Measurements from ENCODE around the gene TM7SF2. TPM values are rescaled to one million over a fixed set of nuclear protein-coding genes. Genes with fewer than 3 reads are reported as not detected.

Gene TM7SF2
- total RNA-seq, 2 donors from 2014 or later, result 22.8 to 26.8 TPM

DNA sequence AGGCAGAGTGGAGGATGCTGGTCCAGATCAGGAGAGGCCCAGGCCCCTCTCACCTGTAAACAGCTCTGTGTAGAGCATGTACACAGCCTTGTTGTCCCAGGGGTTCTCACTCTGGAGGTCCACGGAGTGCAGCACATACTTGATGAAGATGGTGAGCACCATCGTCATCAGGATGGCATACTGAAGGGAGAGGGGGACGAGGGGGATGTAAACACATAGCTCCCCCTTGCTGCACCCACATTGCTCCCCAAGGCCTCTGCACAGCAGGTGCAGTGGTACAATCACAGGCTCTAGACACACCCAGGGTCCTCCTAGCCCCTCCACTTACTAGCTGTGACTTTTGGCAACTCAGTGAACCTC, 19.7 kb downstream of the TM7SF2 start:
- no peaks in the 10 kb centered on the region for H3K27me3 Mint-ChIP-seq (ENCODE audit: low read depth)
- H3K9me3 Mint-ChIP-seq, result no peaks in the 10 kb centered on the region
- H3K4me1 Mint-ChIP-seq (ENCODE audit: low read depth), result peaks cover 30% of the 10 kb centered on the region
- DNase-seq (no peak), ATAC-seq (replicated peaks in 1 of 2) (no peak)
- H3K27ac Mint-ChIP-seq, result peak overlapping the region; percentile 77
- no peak overlapping the region for H3K4me3 Mint-ChIP-seq
- H3K36me3 Mint-ChIP-seq (ENCODE audit: insufficient read depth in 2 of 2), result peaks cover 2 to 10% of the 10 kb centered on the region in 2 donors

DNA sequence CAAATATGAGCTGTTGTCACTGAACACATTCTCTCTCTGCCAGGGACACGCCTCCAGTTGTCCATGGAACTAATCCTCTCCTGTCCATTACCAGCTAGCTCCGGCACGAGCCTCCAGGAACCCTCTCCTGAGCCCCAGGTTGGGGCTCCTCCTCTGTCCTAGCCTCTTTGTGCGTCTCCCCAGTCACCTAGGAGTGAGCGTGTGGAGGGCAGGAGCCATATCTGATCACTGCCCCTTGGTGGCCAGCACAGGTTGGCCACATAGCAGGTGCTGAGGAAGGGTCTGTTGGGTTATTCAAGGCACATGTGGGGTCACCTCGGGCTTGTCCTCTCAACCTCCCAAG, 20.2 kb downstream of the TM7SF2 start:
- peaks cover 34% of the 10 kb centered on the region for H3K4me1 Mint-ChIP-seq (ENCODE audit: low read depth)

DNA sequence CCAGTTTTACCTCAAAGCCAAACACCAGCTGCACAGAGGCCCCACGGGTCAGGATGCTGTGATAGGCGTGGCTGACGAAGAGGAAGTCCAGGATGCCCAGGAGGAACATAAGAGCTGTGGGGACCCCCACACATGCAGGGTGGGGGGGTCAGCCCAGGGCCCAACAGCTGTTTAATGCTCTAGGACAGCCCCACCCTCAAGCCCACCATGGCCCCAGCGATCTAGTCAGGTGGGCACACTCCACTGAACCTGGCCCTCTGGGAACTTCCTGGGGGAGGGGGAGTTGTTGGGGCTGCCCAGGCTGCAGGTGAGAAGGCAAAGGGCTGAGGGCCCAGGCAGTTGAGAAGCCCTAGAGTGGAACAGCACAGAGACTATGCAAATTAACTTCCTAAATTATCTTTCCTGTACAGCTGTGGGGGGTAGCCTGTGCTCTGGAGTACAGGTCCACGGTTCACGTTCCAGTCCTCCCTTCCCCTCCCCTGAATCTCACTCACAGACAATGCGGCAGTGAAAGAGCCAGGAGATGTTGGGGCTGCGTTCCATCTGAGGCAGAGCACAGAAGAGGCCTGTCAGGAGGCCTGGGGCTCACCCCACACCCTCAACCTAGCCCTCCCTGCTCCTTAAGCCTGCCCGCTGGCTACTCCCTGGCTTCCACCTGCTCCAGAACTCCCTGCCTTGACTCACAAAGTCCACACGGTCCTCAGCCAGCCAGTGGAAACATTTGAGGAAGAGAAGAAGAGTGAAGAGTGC, 20.7 kb downstream of the TM7SF2 start:
- DNase-seq (no peak), ATAC-seq (replicated peaks in 1 of 2) (no peak)
- peak overlapping the region; percentile 97 to 99 for H3K4me3 Mint-ChIP-seq
- H3K27me3 Mint-ChIP-seq (ENCODE audit: low read depth), result no peaks in the 10 kb centered on the region
- H3K36me3 Mint-ChIP-seq (ENCODE audit: insufficient read depth in 2 of 2), result peaks cover 0 to 4% of the 10 kb centered on the region in 2 donors
- H3K9me3 Mint-ChIP-seq, result no peaks in the 10 kb centered on the region
- H3K27ac Mint-ChIP-seq, result peak overlapping the region; percentile 94
- peaks cover 35% of the 10 kb centered on the region for H3K4me1 Mint-ChIP-seq (ENCODE audit: low read depth)

More for the DNA sequence above, 20.2 kb downstream of the TM7SF2 start:
- Mint-ChIP-seq H3K4me3 (no peak overlapping the region), H3K36me3 (ENCODE audit: insufficient read depth in 2 of 2) (peaks cover 2 to 9% of the 10 kb centered on the region in 2 donors), H3K27ac (no peak overlapping the region), H3K27me3 (ENCODE audit: low read depth) (no peaks in the 10 kb centered on the region), H3K9me3 (no peaks in the 10 kb centered on the region)
- no peak for DNase-seq
- no peak for ATAC-seq (replicated peaks in 1 of 2)

DNA sequence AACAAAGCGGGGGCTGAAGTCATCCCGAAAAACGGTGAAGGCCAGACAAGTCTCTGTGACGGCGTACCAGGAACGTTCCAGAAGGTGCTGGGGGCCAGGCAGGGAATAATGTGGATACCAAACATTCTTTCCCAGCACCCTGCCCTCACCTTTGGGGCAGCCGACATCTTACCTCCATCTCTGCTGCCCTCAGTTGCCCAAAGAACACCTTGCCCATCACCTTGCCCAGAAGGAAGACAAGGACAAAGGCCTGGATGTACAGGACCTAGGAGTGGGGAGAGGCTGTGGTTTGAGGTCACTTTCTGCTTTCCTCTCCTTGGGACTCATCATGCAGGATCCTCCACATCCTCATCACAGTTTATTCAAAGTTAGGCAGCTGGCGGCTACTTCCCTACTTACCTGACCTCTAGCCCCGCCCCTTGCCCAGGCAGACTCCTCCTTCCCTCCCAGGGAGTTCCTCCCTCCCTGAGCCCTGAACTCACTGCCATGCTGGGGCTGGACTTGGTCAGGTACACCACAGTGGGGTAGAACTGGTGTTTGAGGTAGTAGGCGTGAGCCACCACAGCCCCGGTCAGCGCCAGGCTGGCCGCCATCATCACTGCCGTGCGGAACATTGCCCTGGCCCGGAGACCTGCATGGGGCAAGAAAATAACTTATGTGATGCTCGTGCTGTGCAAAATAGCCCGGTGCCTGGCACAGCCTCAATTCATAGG, 21.5 kb downstream of the TM7SF2 start:
- DNase-seq (peak; percentile 68 to 74), ATAC-seq (replicated peaks in 1 of 2) (peak in 1 of 2 donors; percentile 16)
- Mint-ChIP-seq H3K27me3 (ENCODE audit: low read depth) (no peaks in the 10 kb centered on the region), H3K9me3 (no peaks in the 10 kb centered on the region), H3K36me3 (ENCODE audit: insufficient read depth in 2 of 2) (peaks cover 0 to 4% of the 10 kb centered on the region in 2 donors), H3K27ac (peak overlapping the region; percentile 94), H3K4me1 (ENCODE audit: low read depth) (peaks cover 39% of the 10 kb centered on the region), H3K4me3 (peak overlapping the region; percentile 97 to 99)

DNA sequence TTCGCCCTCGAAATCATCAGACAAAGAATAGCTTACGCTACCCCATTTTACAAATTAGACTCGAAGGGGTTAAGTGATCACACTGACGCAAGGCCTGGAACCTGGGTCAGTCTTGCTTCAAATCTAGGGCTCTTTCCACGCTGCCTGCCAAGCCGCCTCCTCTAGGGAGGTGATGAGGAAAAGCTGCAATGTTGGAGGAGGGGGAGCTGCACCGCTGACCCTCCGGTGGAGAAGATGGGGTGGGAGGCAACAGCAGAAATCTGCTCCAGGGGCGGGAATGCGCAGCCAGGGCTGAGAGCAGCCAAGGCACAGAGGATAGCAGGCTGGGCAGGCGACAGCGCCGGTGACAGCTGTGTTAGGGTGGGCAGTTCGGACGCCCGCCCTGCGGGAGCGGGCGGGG, 22.1 kb downstream of the TM7SF2 start:
- Mint-ChIP-seq H3K27me3 (ENCODE audit: low read depth) (no peaks in the 10 kb centered on the region), H3K4me1 (ENCODE audit: low read depth) (peaks cover 39% of the 10 kb centered on the region), H3K27ac (peak overlapping the region; percentile 94), H3K4me3 (peak overlapping the region; percentile 97 to 99), H3K36me3 (ENCODE audit: insufficient read depth in 2 of 2) (peaks cover 0 to 4% of the 10 kb centered on the region in 2 donors), H3K9me3 (no peaks in the 10 kb centered on the region)
- no peak for ATAC-seq (replicated peaks in 1 of 2)
- DNase-seq, result no peak

DNA sequence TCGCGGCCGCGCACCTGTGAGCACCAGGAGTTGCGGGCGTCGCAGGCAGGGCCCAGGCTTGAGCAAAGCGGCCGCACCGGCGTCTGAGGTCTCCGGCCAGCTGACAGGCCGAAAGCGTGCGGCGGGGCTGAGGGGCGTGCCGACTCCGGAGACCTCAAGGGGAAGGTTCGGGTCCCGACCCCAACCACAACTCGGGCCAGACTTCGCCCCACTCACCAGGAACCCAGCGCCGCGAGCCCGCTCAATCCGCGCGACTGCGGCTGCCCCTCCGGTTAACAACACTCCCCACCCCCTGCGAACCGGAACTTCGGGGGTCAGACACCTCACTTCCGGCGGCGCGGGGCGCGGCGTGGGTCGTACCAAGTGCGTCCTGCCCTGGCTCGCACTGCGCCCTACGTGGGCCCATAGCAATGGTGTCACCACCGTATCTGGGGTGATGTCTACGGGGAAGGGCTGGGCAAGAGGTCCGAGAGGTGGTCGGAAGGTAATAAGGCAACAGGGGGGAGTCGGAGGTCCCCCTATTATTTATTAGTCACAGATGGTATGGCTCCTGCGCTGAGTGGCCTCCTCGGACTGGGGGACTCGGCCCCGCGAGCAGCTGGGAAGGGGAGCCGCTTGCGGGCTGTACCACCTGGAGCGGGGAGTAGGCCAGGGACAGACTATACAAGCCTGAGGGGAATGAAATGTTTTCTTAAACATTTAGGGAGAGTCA, 22.7 kb downstream of the TM7SF2 start, which contains the start of gene SYVN1:
Gene SYVN1, minus strand, starts transcription at position 280 of the 712 bp plus-strand sequence. CDS start 918 bp downstream, outside the sequence.
- Mint-ChIP-seq H3K27me3 (ENCODE audit: low read depth) (no peaks in the 10 kb centered on the region), H3K4me1 (ENCODE audit: low read depth) (peaks cover 39% of the 10 kb centered on the region), H3K36me3 (ENCODE audit: insufficient read depth in 2 of 2) (peaks cover 0 to 4% of the 10 kb centered on the region in 2 donors), H3K4me3 (peak within 1 kb of the TSS; percentile 97 to 99), H3K9me3 (no peaks in the 10 kb centered on the region), H3K27ac (peak within 1 kb of the TSS; percentile 98)
- peak; percentile 93 to 94 for DNase-seq
- ATAC-seq (replicated peaks in 1 of 2), result peak; percentile 86 to 90

DNA sequence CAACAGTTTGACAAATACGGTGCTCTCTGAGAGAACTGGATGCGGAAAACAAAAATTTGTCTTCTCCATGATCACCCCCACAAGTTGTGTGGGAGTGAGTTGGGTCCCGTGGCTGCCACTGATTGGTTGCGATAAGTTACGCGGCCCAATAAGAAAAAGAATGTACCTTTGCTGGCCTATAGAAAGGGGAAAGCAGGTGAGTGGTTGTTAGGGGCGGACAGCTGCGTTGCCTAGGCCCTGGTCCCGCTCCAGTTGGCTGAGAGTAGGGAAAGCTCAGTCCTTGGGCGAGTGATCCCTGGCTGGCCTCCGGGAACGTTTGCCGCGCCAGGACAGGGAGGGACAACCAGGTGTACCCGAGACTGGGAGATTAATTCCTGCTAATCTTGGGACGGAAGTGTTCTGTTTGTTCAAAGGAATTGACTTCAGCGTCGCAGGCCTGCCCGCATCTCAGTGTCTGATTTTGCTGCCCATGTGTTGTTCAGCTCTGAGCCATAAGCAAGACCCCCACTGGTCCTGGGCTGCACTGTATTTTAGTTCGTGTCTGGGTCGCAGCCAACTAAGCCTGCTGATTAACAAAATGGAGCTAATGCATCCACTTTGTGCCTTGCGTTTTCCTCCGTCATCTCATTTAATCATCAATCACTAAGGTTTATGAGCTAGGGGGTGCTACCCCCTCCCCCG, 23.4 kb downstream of the TM7SF2 start:
- ATAC-seq (replicated peaks in 1 of 2) (peak; percentile 87 to 88), DNase-seq (peak; percentile 84 to 86)
- Mint-ChIP-seq H3K9me3 (no peaks in the 10 kb centered on the region), H3K36me3 (ENCODE audit: insufficient read depth in 2 of 2) (peaks cover 0 to 4% of the 10 kb centered on the region in 2 donors), H3K4me1 (ENCODE audit: low read depth) (peaks cover 39% of the 10 kb centered on the region), H3K27me3 (ENCODE audit: low read depth) (no peaks in the 10 kb centered on the region), H3K27ac (peak overlapping the region; percentile 98), H3K4me3 (peak overlapping the region; percentile 97 to 99)

DNA sequence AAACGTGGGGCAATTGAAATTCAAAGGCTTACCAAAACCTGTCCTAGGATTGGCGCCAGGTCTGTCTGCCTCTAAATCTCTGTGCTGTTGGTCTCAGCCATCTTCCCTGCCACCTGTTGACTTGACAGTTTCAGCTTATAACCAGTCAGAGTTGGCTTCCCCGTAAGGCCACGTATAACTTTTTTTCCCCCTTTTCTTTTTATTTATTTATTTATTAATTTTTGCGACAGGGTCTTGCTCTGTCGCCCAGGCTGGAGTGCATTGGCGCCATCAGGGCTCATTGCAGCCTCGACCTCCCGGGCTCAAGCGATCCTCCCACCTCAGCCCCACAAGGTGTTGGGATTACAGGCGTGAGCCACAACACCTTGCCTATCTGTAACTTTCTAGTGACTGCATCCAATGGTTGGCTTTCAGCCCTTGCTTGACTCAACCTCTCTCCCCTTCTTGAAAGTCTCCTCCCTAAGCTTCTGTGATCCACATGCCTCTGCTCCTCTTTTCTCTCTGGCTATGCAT, 24.0 kb downstream of the TM7SF2 start:
- ATAC-seq (replicated peaks in 1 of 2) (no peak), DNase-seq (no peak)
- Mint-ChIP-seq H3K27me3 (ENCODE audit: low read depth) (no peaks in the 10 kb centered on the region), H3K9me3 (no peaks in the 10 kb centered on the region), H3K4me3 (peak overlapping the region; percentile 97 to 99), H3K27ac (peak overlapping the region; percentile 98), H3K4me1 (ENCODE audit: low read depth) (peaks cover 39% of the 10 kb centered on the region), H3K36me3 (ENCODE audit: insufficient read depth in 2 of 2) (peaks cover 0 to 2% of the 10 kb centered on the region in 2 donors)

DNA sequence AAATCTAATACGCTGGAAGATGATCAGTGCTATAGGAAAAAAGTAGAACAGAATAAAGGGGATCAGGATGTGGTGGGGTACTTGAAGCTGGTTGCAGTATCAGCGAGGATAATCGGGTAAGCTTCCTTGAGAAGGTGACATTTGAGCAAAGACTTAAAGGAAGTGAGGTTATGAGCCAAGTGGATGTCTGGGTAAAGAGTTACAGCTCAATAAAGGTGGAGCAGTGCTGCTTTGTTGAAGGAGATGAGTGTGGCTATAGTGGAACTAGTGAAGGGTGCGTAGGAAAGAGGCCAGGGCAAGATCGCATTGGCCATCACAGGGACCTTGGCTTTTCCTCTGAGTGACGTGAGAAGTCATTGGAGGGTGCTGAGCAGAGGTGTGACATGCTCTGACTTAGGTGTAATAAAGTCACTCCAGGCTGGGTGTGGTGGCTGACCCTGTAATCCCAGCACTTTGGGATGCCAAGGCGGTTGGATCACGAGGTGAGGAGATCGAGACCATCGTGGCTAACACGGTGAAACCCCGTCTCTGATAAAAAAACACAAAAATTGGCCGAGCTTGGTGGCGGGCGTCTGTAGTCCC, 24.9 kb downstream of the TM7SF2 start:
- H3K4me3 Mint-ChIP-seq, result peak overlapping the region; percentile 87 to 99
- H3K27ac Mint-ChIP-seq, result peak overlapping the region; percentile 89
- peaks cover 39% of the 10 kb centered on the region for H3K4me1 Mint-ChIP-seq (ENCODE audit: low read depth)
- no peaks in the 10 kb centered on the region for H3K27me3 Mint-ChIP-seq (ENCODE audit: low read depth)
- ATAC-seq (replicated peaks in 1 of 2), result no peak
- H3K36me3 Mint-ChIP-seq (ENCODE audit: insufficient read depth in 2 of 2), result peaks cover 0 to 2% of the 10 kb centered on the region in 2 donors
- no peak for DNase-seq
- no peaks in the 10 kb centered on the region for H3K9me3 Mint-ChIP-seq

DNA sequence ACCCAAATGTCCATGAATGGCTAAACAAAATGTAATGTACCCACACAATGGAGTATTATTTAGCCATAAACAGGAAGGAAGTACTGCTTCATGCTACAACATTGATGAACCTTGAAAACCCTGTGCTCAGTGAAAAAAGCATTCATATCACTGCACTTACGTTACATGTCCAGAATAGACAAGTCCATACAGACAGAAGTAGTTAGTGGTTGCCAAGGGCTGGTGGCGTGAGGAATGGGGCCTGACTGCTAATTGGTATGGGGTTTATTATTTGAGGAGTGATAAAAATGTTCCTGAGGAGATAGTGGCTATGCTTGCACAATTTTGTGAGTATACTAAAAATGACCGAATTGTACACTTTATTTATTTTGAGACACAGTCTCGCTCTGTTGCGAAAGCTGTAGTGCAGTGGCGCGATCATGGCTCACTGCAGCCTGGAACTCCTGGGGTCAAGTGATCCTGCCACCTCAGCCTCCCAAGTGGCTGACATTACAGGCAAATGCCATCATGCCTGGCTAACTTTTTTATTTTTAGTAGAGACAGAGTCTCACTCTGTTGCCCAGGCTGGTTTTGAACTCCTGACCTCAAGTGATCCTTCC, 30.3 kb downstream of the TM7SF2 start:
- Mint-ChIP-seq H3K27ac (no peak overlapping the region), H3K9me3 (no peaks in the 10 kb centered on the region), H3K4me1 (ENCODE audit: low read depth) (peaks cover 5% of the 10 kb centered on the region), H3K36me3 (ENCODE audit: insufficient read depth in 2 of 2) (no peaks in the 10 kb centered on the region), H3K4me3 (no peak overlapping the region), H3K27me3 (ENCODE audit: low read depth) (no peaks in the 10 kb centered on the region)
- DNase-seq (no peak), ATAC-seq (replicated peaks in 1 of 2) (no peak)

DNA sequence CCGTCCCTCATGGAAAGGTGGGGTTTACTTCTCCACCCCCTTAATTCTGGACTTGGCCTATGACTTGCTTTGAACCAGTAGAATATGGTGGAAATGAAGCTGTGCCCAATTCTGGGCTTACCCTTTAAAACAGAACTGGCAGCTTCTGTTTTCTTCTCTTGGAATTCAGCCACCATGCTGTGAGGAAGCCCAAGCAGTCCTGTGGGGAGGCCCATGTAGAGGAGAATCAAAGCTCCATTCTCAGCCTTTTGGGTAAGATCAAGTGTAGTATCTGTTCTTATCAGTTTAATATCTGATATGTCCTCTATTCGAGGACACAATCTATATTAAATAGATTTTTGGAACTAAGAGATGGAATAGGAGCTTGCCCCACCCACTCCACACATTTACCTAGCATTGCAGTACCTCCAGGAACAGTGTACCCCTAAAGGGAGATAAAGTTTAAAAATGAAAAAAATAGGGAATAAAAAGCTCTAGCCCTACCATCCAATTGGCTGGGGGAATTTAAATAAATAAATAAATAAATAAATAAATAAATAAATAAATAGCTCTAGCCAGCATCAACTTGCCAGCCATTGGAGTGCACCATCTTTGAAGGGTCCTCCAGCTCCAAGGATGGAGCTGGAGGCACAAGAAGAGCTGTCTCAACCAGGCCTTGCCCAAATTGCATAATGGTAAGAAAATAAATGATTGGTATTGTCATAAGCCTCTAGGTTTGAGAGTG, 35.8 kb downstream of the TM7SF2 start:
- no peak for ATAC-seq (replicated peaks in 1 of 2)
- Mint-ChIP-seq H3K36me3 (ENCODE audit: insufficient read depth in 2 of 2) (no peaks in the 10 kb centered on the region), H3K9me3 (no peaks in the 10 kb centered on the region), H3K4me3 (no peak overlapping the region), H3K27ac (no peak overlapping the region), H3K4me1 (ENCODE audit: low read depth) (peaks cover 13% of the 10 kb centered on the region), H3K27me3 (ENCODE audit: low read depth) (no peaks in the 10 kb centered on the region)
- DNase-seq, result no peak

Measured in activated T-cell treated with anti-CD3 and anti-CD28 coated beads, Interleukin-2, amount 50 U/mL, for 72 hours (primary cell).